Naive thymus-derived CD4-positive, alpha-beta T cell (primary cell): ENCODE results near the gene CREB5. TPM values are rescaled to one million over a fixed set of nuclear protein-coding genes. Genes with fewer than 3 reads are reported as not detected.
A peak's percentile ranks its signal among the peaks of the same experiment; 100 is the strongest.

Experiments used
- ATAC-seq: fragments of 150-1000 bp; cut with Tn5 transposase; 2 replicates; pipeline ENCODE4 v1.10.0; 2021; ENCODE audit warnings: mild to moderate bottlenecking, moderate library complexity
- CTCF ChIA-PET: fragments of 350-600 bp; sonication (Branson Sonifier 250); formaldehyde crosslinking; loops from one replicate; lab custom pipeline; 2021; ENCODE audit warnings: antibody characterized with exemption; lab: Charles Lee
- POLR2A ChIA-PET: fragments of 350-600 bp; sonication (Branson Sonifier 250); formaldehyde crosslinking; loops from one replicate; lab custom pipeline; 2021; ENCODE audit warnings: antibody characterized with exemption, inconsistent platforms; lab: Charles Lee
- DNase-seq, 9 donors: peaks; one replicate each; pipeline versions ENCODE4 v3.0.0 to v3.0.0-alpha.2; 2020 to 2022; ENCODE audit warnings: mixed read lengths in 1 of 9
- H3K27ac ChIP-seq: one replicate; pipeline ENCODE4 v1.7.0; 2013; ENCODE audit warnings: mild to moderate bottlenecking, low read depth, low read length, moderate library complexity
- H3K27me3 ChIP-seq, 2 donors: one replicate each; pipeline ENCODE4 v1.7.0; 2013; ENCODE audit warnings: low read length in 2 of 2, mild to moderate bottlenecking in 2 of 2, moderate library complexity in 2 of 2; ENCODE audit not compliant: control insufficient read depth in 2 of 2, insufficient read depth in 2 of 2
- H3K36me3 ChIP-seq, 3 experiments: 1 replicate in 2 of 3; 2 replicates in 1 of 3; pipeline ENCODE4 v1.7.0; 2013; ENCODE audit warnings: low read length in 3 of 3, mild to moderate bottlenecking in 3 of 3, moderate library complexity in 1 of 3; ENCODE audit not compliant: insufficient read depth in 3 of 3, control insufficient read depth in 2 of 3
- H3K4me1 ChIP-seq, 2 donors: one replicate each; pipeline ENCODE4 v1.7.0; 2013; ENCODE audit warnings: low read length in 2 of 2, mild to moderate bottlenecking in 2 of 2, moderate library complexity in 1 of 2; ENCODE audit not compliant: control insufficient read depth in 2 of 2, insufficient read depth in 2 of 2
- H3K4me3 ChIP-seq: 2 replicates; pipeline ENCODE4 v1.7.0; 2013; ENCODE audit warnings: mild to moderate bottlenecking, low read length
- H3K9me3 ChIP-seq, 3 experiments: 1 replicate in 2 of 3; 2 replicates in 1 of 3; pipeline ENCODE4 v1.7.0; 2013; ENCODE audit warnings: low read length in 3 of 3; ENCODE audit not compliant: control insufficient read depth in 2 of 3
- H3K27ac Mint-ChIP-seq, 9 donors: one replicate each; pipeline ENCODE4 v1.8.0; 2020 to 2022; ENCODE audit warnings: mixed read lengths in 9 of 9, mild to moderate bottlenecking in 8 of 9, moderate library complexity in 5 of 9, inconsistent platforms in 2 of 9
- H3K27me3 Mint-ChIP-seq, 5 donors: one replicate each; pipeline ENCODE4 v1.8.0; 2021 to 2022; ENCODE audit warnings: mixed read lengths in 5 of 5, mild to moderate bottlenecking in 1 of 5
- H3K36me3 Mint-ChIP-seq, 5 donors: one replicate each; pipeline ENCODE4 v1.8.0; 2020 to 2022; ENCODE audit warnings: mixed read lengths in 5 of 5, mild to moderate bottlenecking in 3 of 5, inconsistent platforms in 1 of 5
- H3K4me1 Mint-ChIP-seq, 7 donors: one replicate each; pipeline ENCODE4 v1.8.0; 2020 to 2022; ENCODE audit warnings: mixed read lengths in 7 of 7, mild to moderate bottlenecking in 3 of 7, inconsistent platforms in 1 of 7
- H3K4me3 Mint-ChIP-seq, 10 donors: one replicate each; pipeline ENCODE4 v1.8.0; 2020 to 2022; ENCODE audit warnings: mild to moderate bottlenecking in 10 of 10, mixed read lengths in 10 of 10, moderate library complexity in 6 of 10, inconsistent platforms in 2 of 10
- H3K9me3 Mint-ChIP-seq, 11 donors: one replicate each; pipeline ENCODE4 v1.8.0; 2020 to 2022; ENCODE audit warnings: mixed read lengths in 11 of 11, mild to moderate bottlenecking in 4 of 11, inconsistent platforms in 1 of 11, moderate library complexity in 1 of 11
- intact Hi-C, 2 donors: fragments of 100-400 bp; cut with micrococcal nuclease; formaldehyde crosslinking; loops; one replicate each; pipeline ENCODE4 v1.15.1; 2023
- polyA plus RNA-seq, 2 donors: library from polyadenylated mRNA; unstranded; fragments of 300-500 nt; fragmentation: Illumina TruSeq; gene quantifications; one replicate each; pipeline ENCODE4 v1.2.3, GENCODE V29; 2021
- total RNA-seq, 6 experiments: library from RNA in 5 of 6; stranded (reverse) in 5 of 6; gene quantifications; 1 replicate in 5 of 6; 2 replicates in 1 of 6; pipeline ENCODE4 v1.2.3 and lab custom pipeline; 2021 to 2026

CREB5 gene
- total and polyA plus RNA-seq, 7 experiments from 2014 or later = 0.22 to 18.4 (median 3.6) TPM; not detected in 4

DNA sequence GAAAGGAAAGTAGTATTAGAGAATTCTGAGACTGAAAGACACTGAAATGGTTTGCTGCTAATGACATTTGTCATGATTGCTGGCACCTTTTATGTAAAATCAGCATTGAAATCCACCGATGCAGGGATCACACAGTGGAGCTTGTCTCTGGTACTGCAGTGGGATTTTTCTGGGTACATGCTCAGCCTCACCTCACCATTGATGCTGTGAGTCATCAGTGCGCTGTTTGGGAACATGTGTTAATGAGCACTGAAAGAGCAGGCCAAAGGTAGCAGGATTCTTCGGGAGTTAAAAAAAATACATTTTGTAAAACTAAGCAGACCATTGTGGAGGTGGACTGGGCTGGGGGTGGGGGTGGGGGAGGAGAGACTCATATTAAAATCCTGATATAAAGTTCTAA, 174.9 kb downstream of the CREB5 start:
- no peak overlapping the region for H3K27ac ChIP-seq
- peaks cover 0 to 2% (median 0%) of the 10 kb centered on the region in 11 donors for H3K9me3 Mint-ChIP-seq
- POLR2A ChIA-PET = no interaction called here
- DNase-seq = no peak
- H3K4me1 Mint-ChIP-seq = peaks cover 0 to 7% (median 0%) of the 10 kb centered on the region in 7 donors
- CTCF ChIA-PET = no interaction called here
- H3K4me3 Mint-ChIP-seq = no peak overlapping the region
- H3K27ac Mint-ChIP-seq = no peak overlapping the region
- H3K36me3 Mint-ChIP-seq = no peaks in the 10 kb centered on the region
- H3K4me1 ChIP-seq = no peaks in the 10 kb centered on the region
- H3K27me3 ChIP-seq = no peaks in the 10 kb centered on the region
- ATAC-seq = no peak
- no peaks in the 10 kb centered on the region for H3K9me3 ChIP-seq
- H3K4me3 ChIP-seq = no peak overlapping the region
- intact Hi-C loops = no loop called here
- peaks cover 5 to 25% (median 19%) of the 10 kb centered on the region in 5 donors for H3K27me3 Mint-ChIP-seq
- no peaks in the 10 kb centered on the region for H3K36me3 ChIP-seq

GRCh38 chr7:28588602-28589001, 176.3 kb downstream of the CREB5 start:
- H3K4me1 ChIP-seq = no peaks in the 10 kb centered on the region
- ChIA-PET POLR2A (no interaction called here), CTCF (no interaction called here)
- no peak for ATAC-seq
- Mint-ChIP-seq H3K4me1 (peaks cover 0 to 7% (median 0%) of the 10 kb centered on the region in 7 donors), H3K9me3 (peaks cover 0 to 2% (median 0%) of the 10 kb centered on the region in 11 donors), H3K27me3 (peaks cover 0 to 15% (median 9%) of the 10 kb centered on the region in 5 donors), H3K36me3 (no peaks in the 10 kb centered on the region), H3K27ac (no peak overlapping the region), H3K4me3 (no peak overlapping the region)
- no peaks in the 10 kb centered on the region for H3K36me3 ChIP-seq
- no peak overlapping the region for H3K4me3 ChIP-seq
- no peaks in the 10 kb centered on the region for H3K27me3 ChIP-seq
- DNase-seq = no peak
- no peak overlapping the region for H3K27ac ChIP-seq
- intact Hi-C loops = no loop called here
- no peaks in the 10 kb centered on the region for H3K9me3 ChIP-seq

- no peak for ATAC-seq
- Mint-ChIP-seq H3K27ac (no peak overlapping the region), H3K9me3 (peaks cover 0 to 2% (median 0%) of the 10 kb centered on the region in 11 donors)
Measured at GRCh38 chr7:28591041-28591674, 178.8 kb downstream of the CREB5 start.

DNA sequence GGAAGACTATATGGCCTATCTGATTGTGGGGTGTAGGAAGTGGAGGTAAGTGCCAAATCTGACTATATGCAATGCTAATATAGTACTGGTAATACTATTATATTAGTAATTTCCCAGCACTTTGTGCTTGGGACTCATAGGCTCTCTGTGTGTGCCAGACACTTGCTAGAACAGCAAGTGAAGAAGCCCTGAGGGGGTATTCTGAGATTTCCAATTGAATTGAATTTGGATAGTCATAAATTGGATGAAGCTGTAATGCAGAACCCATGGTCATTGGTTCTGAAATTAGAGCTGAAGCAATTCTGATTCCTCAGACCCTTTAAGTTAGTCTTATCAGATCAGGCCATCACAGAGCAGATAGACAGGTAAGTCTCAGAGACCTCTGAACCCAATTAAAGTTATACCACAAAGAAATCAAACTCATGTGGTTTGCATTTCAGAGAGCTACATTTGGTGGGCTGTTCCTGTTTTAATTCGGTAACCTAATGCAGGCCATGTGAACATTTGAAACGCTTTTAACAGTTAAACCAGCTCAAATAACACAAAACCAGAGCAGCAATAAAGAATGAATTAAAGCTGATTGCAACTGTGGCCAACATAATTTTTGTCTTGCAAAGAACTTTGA, 179.5 kb downstream of the CREB5 start:
- peaks cover 0 to 2% (median 0%) of the 10 kb centered on the region in 11 donors for H3K9me3 Mint-ChIP-seq
- H3K27ac ChIP-seq = no peak overlapping the region
- ATAC-seq (no peak), DNase-seq (no peak)
- H3K27ac Mint-ChIP-seq = no peak overlapping the region
- H3K9me3 ChIP-seq = no peaks in the 10 kb centered on the region
- ChIA-PET CTCF (no interaction called here), POLR2A (no interaction called here)
- H3K4me1 ChIP-seq = no peaks in the 10 kb centered on the region
- H3K4me3 Mint-ChIP-seq = no peak overlapping the region
- peaks cover 0 to 7% (median 0%) of the 10 kb centered on the region in 7 donors for H3K4me1 Mint-ChIP-seq
- peaks cover 0 to 8% (median 3%) of the 10 kb centered on the region in 5 donors for H3K27me3 Mint-ChIP-seq
- no peaks in the 10 kb centered on the region for H3K36me3 Mint-ChIP-seq
- intact Hi-C loops = no loop called here
- H3K27me3 ChIP-seq = no peaks in the 10 kb centered on the region
- no peaks in the 10 kb centered on the region for H3K36me3 ChIP-seq
- H3K4me3 ChIP-seq = no peak overlapping the region

More at GRCh38 chr7:28591041-28591674, 178.8 kb downstream of the CREB5 start:
- Histone ChIP-seq H3K27ac (no peak overlapping the region), H3K4me3 (no peak overlapping the region), H3K36me3 (no peaks in the 10 kb centered on the region), H3K27me3 (no peaks in the 10 kb centered on the region), H3K9me3 (no peaks in the 10 kb centered on the region), H3K4me1 (no peaks in the 10 kb centered on the region)
- CTCF ChIA-PET = no interaction called here
- H3K36me3 Mint-ChIP-seq = no peaks in the 10 kb centered on the region
- DNase-seq = no peak
- intact Hi-C loops = no loop called here
- peaks cover 0 to 8% (median 3%) of the 10 kb centered on the region in 5 donors for H3K27me3 Mint-ChIP-seq
- peak overlapping the region in 1 of 10 donors; percentile 18 for H3K4me3 Mint-ChIP-seq
- POLR2A ChIA-PET = no interaction called here
- peaks cover 0 to 7% (median 0%) of the 10 kb centered on the region in 7 donors for H3K4me1 Mint-ChIP-seq

- Histone ChIP-seq H3K27ac (no peak overlapping the region), H3K4me3 (no peak overlapping the region), H3K36me3 (no peaks in the 10 kb centered on the region), H3K27me3 (no peaks in the 10 kb centered on the region), H3K4me1 (no peaks in the 10 kb centered on the region), H3K9me3 (no peaks in the 10 kb centered on the region)
- peaks cover 0 to 2% (median 0%) of the 10 kb centered on the region in 11 donors for H3K9me3 Mint-ChIP-seq
- no peaks in the 10 kb centered on the region for H3K36me3 Mint-ChIP-seq
- no peak overlapping the region for H3K27ac Mint-ChIP-seq
- no peak for ATAC-seq
- DNase-seq = no peak
- intact Hi-C loops = no loop called here
- no peak overlapping the region for H3K4me3 Mint-ChIP-seq
- POLR2A ChIA-PET = no interaction called here
- CTCF ChIA-PET = no interaction called here
- peaks cover 0 to 12% (median 3%) of the 10 kb centered on the region in 5 donors for H3K27me3 Mint-ChIP-seq
- H3K4me1 Mint-ChIP-seq = peaks cover 0 to 7% (median 0%) of the 10 kb centered on the region in 7 donors
Measured at GRCh38 chr7:28592861-28593260, 180.5 kb downstream of the CREB5 start.

DNA sequence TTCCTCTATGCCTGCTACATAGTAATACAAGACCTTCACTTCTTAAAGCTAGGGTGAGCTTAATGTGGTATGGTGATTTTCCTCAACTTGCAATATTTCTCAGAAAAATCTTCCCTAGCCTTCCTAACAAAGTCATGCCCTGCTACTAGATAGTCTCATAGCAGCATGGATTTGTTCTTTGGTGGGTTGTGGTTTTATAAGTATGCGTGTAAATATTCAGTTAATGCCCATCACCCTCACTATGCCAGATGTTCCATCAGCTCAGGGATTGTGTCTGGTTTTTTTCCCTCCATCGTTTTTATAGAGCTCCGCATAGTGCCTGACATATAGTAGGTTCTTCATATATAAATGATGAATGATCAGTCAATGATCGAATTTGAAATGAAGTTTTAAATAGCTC, 182.8 kb downstream of the CREB5 start:
- Mint-ChIP-seq H3K4me3 (no peak overlapping the region), H3K4me1 (peaks cover 0 to 7% (median 0%) of the 10 kb centered on the region in 7 donors), H3K9me3 (peaks cover 0 to 2% (median 0%) of the 10 kb centered on the region in 11 donors), H3K27ac (no peak overlapping the region), H3K36me3 (no peaks in the 10 kb centered on the region), H3K27me3 (peaks cover 1 to 6% (median 5%) of the 10 kb centered on the region in 5 donors)
- CTCF ChIA-PET = no interaction called here
- POLR2A ChIA-PET = no interaction called here
- intact Hi-C loops = no loop called here
- Histone ChIP-seq H3K9me3 (no peaks in the 10 kb centered on the region), H3K27ac (no peak overlapping the region), H3K4me1 (no peaks in the 10 kb centered on the region), H3K4me3 (no peak overlapping the region), H3K27me3 (no peaks in the 10 kb centered on the region), H3K36me3 (no peaks in the 10 kb centered on the region)
- ATAC-seq (no peak), DNase-seq (no peak)
